GM12891 (cell line): Measurements from ENCODE around the gene ZNF3.

Experiments
- DNase-seq: peaks from one replicate; pipeline ENCODE4 v3.0.0; 2011; ENCODE audit warnings: low spot score; ENCODE audit not compliant: insufficient read length
- FAIRE-seq: peaks from 2 replicates; lab custom pipeline; 2011; peaks lifted over from hg19 to GRCh38; lab: Jason Lieb, UNC
- PAX5 ChIP-seq: IDR thresholded peaks from 2 replicates; pipeline ENCODE4 v1.6.1; 2011; ENCODE audit warnings: low read length, moderate library complexity, mild to moderate bottlenecking; ENCODE audit not compliant: insufficient read depth, severe bottlenecking
- POLR2A ChIP-seq: IDR thresholded peaks from 2 replicates; pipeline ENCODE4 v1.6.1; 2011; ENCODE audit warnings: low read depth, low read length, control low read depth
- POLR2AphosphoS5 ChIP-seq: IDR thresholded peaks from 2 replicates; pipeline ENCODE4 v1.6.1; 2011; ENCODE audit warnings: low read depth, low read length, control low read depth
- POU2F2 ChIP-seq: IDR thresholded peaks from 2 replicates; pipeline ENCODE4 v1.6.1; 2011; ENCODE audit warnings: low read depth, mild to moderate bottlenecking, control low read depth, low read length, moderate library complexity
- SPI1 ChIP-seq: IDR thresholded peaks from 2 replicates; pipeline ENCODE4 v1.6.1; 2011; ENCODE audit warnings: low read depth, low read length, control low read depth
- TAF1 ChIP-seq: IDR thresholded peaks from 2 replicates; pipeline ENCODE4 v1.6.1; 2011; ENCODE audit warnings: low read depth, low read length, control low read depth

The ZNF3 gene

GRCh38 chr7:100033526-100033925 is 48.0 kb downstream of the ZNF3 start:
- no peak for FAIRE-seq
- no peak for TF ChIP-seq TAF1
- no peak for TF ChIP-seq POU2F2
- no peak for TF ChIP-seq PAX5
- no peak for TF ChIP-seq SPI1
- DNase-seq, result no peak

GRCh38 chr7:100029596-100029995 is 51.9 kb downstream of the ZNF3 start:
- DNase-seq (no peak), FAIRE-seq (no peak)
- TF ChIP-seq SPI1, result no peak
- no peak for TF ChIP-seq TAF1
- no peak for TF ChIP-seq POU2F2
- no peak for TF ChIP-seq POLR2A
- TF ChIP-seq POLR2AphosphoS5, result no peak
- no peak for TF ChIP-seq PAX5

GRCh38 chr7:100027197-100027596 is 54.3 kb downstream of the ZNF3 start:
- TF ChIP-seq PAX5 (no peak), POLR2AphosphoS5 (no peak)
- FAIRE-seq (no peak), DNase-seq (no peak)

GRCh38 chr7:100024020-100024619 is 57.4 kb downstream of the ZNF3 start:
- no peak for DNase-seq
- TF ChIP-seq POLR2A, result no peak
- no peak for TF ChIP-seq SPI1
- no peak for TF ChIP-seq POLR2AphosphoS5
- no peak for TF ChIP-seq POU2F2
- no peak for TF ChIP-seq PAX5
- TF ChIP-seq TAF1, result no peak
- FAIRE-seq, result no peak

- DNase-seq, result no peak
- FAIRE-seq, result no peak
- TF ChIP-seq POLR2A (no peak), TAF1 (no peak), SPI1 (no peak), POU2F2 (no peak), POLR2AphosphoS5 (no peak)
Observed at GRCh38 chr7:100023526-100023925, 58.0 kb downstream of the ZNF3 start.

- DNase-seq, result no peak
- FAIRE-seq, result no peak
- TF ChIP-seq POLR2AphosphoS5, result no peak; the same call in 1 of the 2 replicates
- TF ChIP-seq POLR2A, result no peak
- no peak for TF ChIP-seq TAF1
- TF ChIP-seq POU2F2, result no peak
- TF ChIP-seq SPI1, result no peak
- no peak for TF ChIP-seq PAX5
Observed at GRCh38 chr7:100022621-100023020, 58.9 kb downstream of the ZNF3 start.

GRCh38 chr7:100021297-100021696 is 60.2 kb downstream of the ZNF3 start:
- FAIRE-seq (no peak), DNase-seq (no peak)
- TF ChIP-seq TAF1 (no peak), POU2F2 (no peak), PAX5 (no peak), SPI1 (no peak), POLR2A (no peak), POLR2AphosphoS5 (no peak)
